Measurements from ENCODE around the gene SWAP70. TPM values are rescaled to one million over a fixed set of nuclear protein-coding genes. Genes with fewer than 3 reads are reported as not detected.

Gene SWAP70
- total and polyA plus RNA-seq, 9 of the 15 experiments (the other 6 are each of a cell fraction or from before 2014, with no cell fraction given), result 1.7 to 4.9 (median 3.9) TPM

DNA sequence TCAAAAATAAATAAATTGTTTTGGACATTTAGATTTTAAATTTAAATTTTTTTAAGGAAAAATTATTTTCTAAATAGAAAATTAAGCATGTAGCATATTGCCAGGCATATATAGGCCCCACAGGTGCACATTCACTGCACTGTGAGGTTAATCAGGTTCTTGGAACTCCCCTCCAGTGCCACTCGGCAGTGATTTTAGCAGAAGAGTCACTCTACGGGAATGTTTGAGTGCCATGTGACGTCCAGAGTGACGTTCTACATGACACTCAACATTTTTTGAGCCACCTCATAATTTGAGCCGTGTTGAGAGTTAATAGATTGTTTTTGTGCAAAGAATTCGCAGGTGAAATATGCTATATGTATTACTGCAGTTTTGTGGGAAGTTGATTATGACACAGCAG is 77.4 kb downstream of the SWAP70 start:
- no peaks in the 10 kb centered on the region for H3K9me1 ChIP-seq (ENCODE audit: control insufficient read depth, insufficient read depth, low read length)
- in situ Hi-C loops (cut with MboI) (no loop called here), intact Hi-C loops (cut with micrococcal nuclease) (no loop called here)
- FAIRE-seq (no peak), DNase-seq (ENCODE audit: extremely low read depth in 1 of 4, low spot score in 3 of 4) (no peak), ATAC-seq (no peak)
- H3K36me3 ChIP-seq (ENCODE audit: control insufficient read depth, insufficient read depth, low read length), result no peaks in the 10 kb centered on the region
- no peak overlapping the region for H3K27ac ChIP-seq (ENCODE audit: extremely low read depth, low read depth, low read length)
- ChIA-PET POLR2A (no interaction called here), CTCF (ENCODE audit: low intra/inter-chr PET ratio) (no interaction called here)
- H3K9me3 ChIP-seq (replicated peaks; ENCODE audit: control insufficient read depth, insufficient read depth, low read depth, low read length), result peaks cover 5% of the 10 kb centered on the region
- 41% methylated on average over 6 of the region's 6 CpGs for WGBS (ENCODE audit: insufficient coverage, low coverage, missing lambda C conversion rate)
- no peak overlapping the region for H3K4me3 ChIP-seq
- H3K4me1 ChIP-seq (replicated peaks in 1 of 2; ENCODE audit: control insufficient read depth in 2 of 2, insufficient read depth in 2 of 2, low read length in 2 of 2), result no peaks in the 10 kb centered on the region
- H4K20me1 ChIP-seq (replicated peaks; ENCODE audit: control insufficient read depth, insufficient read depth, low read length), result no peaks in the 10 kb centered on the region
- no TSS peak for BruUV-seq (replicated peaks)
- no peaks in the 10 kb centered on the region for H3K79me2 ChIP-seq (ENCODE audit: control insufficient read depth, insufficient read depth, low read length)
- no peak overlapping the region for H3K4me2 ChIP-seq (ENCODE audit: insufficient read depth, low read length)
- no peak overlapping the region for H2AFZ ChIP-seq (ENCODE audit: low read depth, low read length)
- H3K9ac ChIP-seq (ENCODE audit: insufficient read depth in 1 of 2, low read depth in 2 of 2, low read length in 2 of 2), result no peak overlapping the region
- no peaks in the 10 kb centered on the region for H3K27me3 ChIP-seq (ENCODE audit: control insufficient read depth in 2 of 2, insufficient read depth in 2 of 2, low read length in 2 of 2)
- TF ChIP-seq PRMT5 (CRISPR knock-in tag; IDR thresholded peaks at IDR 0.05), result no peak
- TF ChIP-seq DMBX1 (CRISPR knock-in tag; IDR thresholded peaks at IDR 0.05; ENCODE audit: borderline replicate concordance), result no peak
- no peak for TF ChIP-seq HDAC8 (tag; IDR thresholded peaks at IDR 0.05)
- TF ChIP-seq TAF9B (IDR thresholded peaks at IDR 0.05; ENCODE audit: partially characterized antibody), result no peak
- TF ChIP-seq, protein P1, sequence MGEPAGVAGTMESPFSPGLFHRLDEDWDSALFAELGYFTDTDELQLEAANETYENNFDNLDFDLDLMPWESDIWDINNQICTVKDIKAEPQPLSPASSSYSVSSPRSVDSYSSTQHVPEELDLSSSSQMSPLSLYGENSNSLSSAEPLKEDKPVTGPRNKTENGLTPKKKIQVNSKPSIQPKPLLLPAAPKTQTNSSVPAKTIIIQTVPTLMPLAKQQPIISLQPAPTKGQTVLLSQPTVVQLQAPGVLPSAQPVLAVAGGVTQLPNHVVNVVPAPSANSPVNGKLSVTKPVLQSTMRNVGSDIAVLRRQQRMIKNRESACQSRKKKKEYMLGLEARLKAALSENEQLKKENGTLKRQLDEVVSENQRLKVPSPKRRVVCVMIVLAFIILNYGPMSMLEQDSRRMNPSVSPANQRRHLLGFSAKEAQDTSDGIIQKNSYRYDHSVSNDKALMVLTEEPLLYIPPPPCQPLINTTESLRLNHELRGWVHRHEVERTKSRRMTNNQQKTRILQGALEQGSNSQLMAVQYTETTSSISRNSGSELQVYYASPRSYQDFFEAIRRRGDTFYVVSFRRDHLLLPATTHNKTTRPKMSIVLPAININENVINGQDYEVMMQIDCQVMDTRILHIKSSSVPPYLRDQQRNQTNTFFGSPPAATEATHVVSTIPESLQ (CRISPR knock-in tag; IDR thresholded peaks at IDR 0.05), result no peak
- no peak for TF ChIP-seq SAP30 (IDR thresholded peaks at IDR 0.05; ENCODE audit: borderline replicate concordance, insufficient read depth, low read depth, low read length, poor library complexity, severe bottlenecking)
- TF ChIP-seq, protein P2, sequence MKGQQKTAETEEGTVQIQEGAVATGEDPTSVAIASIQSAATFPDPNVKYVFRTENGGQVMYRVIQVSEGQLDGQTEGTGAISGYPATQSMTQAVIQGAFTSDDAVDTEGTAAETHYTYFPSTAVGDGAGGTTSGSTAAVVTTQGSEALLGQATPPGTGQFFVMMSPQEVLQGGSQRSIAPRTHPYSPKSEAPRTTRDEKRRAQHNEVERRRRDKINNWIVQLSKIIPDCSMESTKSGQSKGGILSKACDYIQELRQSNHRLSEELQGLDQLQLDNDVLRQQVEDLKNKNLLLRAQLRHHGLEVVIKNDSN (CRISPR knock-in tag; IDR thresholded peaks at IDR 0.05), result no peak
- TF ChIP-seq, protein P3, sequence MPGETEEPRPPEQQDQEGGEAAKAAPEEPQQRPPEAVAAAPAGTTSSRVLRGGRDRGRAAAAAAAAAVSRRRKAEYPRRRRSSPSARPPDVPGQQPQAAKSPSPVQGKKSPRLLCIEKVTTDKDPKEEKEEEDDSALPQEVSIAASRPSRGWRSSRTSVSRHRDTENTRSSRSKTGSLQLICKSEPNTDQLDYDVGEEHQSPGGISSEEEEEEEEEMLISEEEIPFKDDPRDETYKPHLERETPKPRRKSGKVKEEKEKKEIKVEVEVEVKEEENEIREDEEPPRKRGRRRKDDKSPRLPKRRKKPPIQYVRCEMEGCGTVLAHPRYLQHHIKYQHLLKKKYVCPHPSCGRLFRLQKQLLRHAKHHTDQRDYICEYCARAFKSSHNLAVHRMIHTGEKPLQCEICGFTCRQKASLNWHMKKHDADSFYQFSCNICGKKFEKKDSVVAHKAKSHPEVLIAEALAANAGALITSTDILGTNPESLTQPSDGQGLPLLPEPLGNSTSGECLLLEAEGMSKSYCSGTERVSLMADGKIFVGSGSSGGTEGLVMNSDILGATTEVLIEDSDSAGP (CRISPR knock-in tag; IDR thresholded peaks at IDR 0.05), result no peak
- TF ChIP-seq, protein P4, sequence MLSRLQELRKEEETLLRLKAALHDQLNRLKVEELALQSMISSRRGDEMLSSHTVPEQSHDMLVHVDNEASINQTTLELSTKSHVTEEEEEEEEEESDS (CRISPR knock-in tag; IDR thresholded peaks at IDR 0.05), result no peak
- TF ChIP-seq, protein P5, sequence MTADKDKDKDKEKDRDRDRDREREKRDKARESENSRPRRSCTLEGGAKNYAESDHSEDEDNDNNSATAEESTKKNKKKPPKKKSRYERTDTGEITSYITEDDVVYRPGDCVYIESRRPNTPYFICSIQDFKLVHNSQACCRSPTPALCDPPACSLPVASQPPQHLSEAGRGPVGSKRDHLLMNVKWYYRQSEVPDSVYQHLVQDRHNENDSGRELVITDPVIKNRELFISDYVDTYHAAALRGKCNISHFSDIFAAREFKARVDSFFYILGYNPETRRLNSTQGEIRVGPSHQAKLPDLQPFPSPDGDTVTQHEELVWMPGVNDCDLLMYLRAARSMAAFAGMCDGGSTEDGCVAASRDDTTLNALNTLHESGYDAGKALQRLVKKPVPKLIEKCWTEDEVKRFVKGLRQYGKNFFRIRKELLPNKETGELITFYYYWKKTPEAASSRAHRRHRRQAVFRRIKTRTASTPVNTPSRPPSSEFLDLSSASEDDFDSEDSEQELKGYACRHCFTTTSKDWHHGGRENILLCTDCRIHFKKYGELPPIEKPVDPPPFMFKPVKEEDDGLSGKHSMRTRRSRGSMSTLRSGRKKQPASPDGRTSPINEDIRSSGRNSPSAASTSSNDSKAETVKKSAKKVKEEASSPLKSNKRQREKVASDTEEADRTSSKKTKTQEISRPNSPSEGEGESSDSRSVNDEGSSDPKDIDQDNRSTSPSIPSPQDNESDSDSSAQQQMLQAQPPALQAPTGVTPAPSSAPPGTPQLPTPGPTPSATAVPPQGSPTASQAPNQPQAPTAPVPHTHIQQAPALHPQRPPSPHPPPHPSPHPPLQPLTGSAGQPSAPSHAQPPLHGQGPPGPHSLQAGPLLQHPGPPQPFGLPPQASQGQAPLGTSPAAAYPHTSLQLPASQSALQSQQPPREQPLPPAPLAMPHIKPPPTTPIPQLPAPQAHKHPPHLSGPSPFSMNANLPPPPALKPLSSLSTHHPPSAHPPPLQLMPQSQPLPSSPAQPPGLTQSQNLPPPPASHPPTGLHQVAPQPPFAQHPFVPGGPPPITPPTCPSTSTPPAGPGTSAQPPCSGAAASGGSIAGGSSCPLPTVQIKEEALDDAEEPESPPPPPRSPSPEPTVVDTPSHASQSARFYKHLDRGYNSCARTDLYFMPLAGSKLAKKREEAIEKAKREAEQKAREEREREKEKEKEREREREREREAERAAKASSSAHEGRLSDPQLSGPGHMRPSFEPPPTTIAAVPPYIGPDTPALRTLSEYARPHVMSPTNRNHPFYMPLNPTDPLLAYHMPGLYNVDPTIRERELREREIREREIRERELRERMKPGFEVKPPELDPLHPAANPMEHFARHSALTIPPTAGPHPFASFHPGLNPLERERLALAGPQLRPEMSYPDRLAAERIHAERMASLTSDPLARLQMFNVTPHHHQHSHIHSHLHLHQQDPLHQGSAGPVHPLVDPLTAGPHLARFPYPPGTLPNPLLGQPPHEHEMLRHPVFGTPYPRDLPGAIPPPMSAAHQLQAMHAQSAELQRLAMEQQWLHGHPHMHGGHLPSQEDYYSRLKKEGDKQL (CRISPR knock-in tag; IDR thresholded peaks at IDR 0.05; ENCODE audit: borderline replicate concordance), result no peak
- no peak for TF ChIP-seq MECOM (CRISPR knock-in tag; IDR thresholded peaks at IDR 0.05)

Measured in K562 (cell line).